ENCODE measurements around the gene FBXW2.
"Not testable (repeated sequence)": the region's sequence is repeated elsewhere in the genome, so short reads cannot be mapped to it uniquely, and the experiment has no call there.

Gene FBXW2

DNA sequence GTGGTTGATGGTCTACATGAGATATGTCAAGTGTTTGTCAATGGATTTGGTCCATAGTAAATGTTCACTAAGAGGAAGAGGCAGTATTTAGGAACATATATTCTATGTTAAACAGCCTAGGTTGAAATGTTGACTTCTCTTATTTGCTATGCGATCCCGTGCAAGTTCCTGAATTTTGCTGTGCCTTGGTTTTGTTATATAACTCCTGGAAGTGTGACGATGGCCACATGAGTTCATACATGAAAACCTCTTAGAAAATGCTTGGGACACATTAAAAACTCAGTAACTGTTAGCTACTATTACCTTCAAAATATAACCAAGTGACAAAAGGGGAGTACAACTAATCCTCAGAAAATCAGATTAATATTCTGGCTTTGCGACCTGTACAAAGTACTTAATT lies 21.9 kb upstream of the FBXW2 start:
- Histone ChIP-seq H3K27ac (ENCODE audit: low read depth, low read length) (no peak overlapping the region), H3K4me1 (ENCODE audit: control insufficient read depth, insufficient read depth, low read length) (no peaks in the 10 kb centered on the region), H3K36me3 (ENCODE audit: control insufficient read depth, insufficient read depth, low read length) (peaks cover 26% of the 10 kb centered on the region), H3K9ac (ENCODE audit: low read depth, low read length) (no peak overlapping the region), H3K4me3 (ENCODE audit: low read depth, low read length) (no peak overlapping the region), H3K27me3 (ENCODE audit: control insufficient read depth, insufficient read depth, low read length) (no peaks in the 10 kb centered on the region), H3K9me3 (ENCODE audit: control insufficient read depth, insufficient read depth, low read length) (no peaks in the 10 kb centered on the region)

DNA sequence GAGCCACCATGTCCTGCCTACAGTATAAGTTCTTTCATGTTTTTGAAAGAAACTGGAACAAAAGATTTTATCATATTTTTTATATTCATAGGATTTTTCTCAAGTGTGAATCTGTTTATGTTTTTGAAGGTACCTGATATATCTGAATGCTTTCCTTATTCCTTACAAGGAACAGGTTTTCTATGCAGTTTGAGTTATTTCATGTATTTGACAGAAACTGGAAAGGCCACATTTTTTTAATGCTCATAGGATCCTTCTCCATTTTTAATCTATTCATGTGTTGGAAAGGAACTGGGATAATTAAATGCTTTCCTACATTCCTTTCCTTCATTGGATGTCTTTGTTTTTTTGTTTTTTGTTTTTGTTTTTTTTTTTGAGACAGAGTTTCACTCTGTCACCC lies 15.7 kb upstream of the FBXW2 start:
- peaks cover 20% of the 10 kb centered on the region for H3K9me3 ChIP-seq (ENCODE audit: control insufficient read depth, insufficient read depth, low read length)
- H3K36me3 ChIP-seq (ENCODE audit: control insufficient read depth, insufficient read depth, low read length) = no peaks in the 10 kb centered on the region
- H3K9ac ChIP-seq (ENCODE audit: low read depth, low read length) = no peak overlapping the region
- H3K4me1 ChIP-seq (ENCODE audit: control insufficient read depth, insufficient read depth, low read length) = no peaks in the 10 kb centered on the region
- no peak overlapping the region for H3K4me3 ChIP-seq (ENCODE audit: low read depth, low read length)
- no peak overlapping the region for H3K27ac ChIP-seq (ENCODE audit: low read depth, low read length)
- H3K27me3 ChIP-seq (ENCODE audit: control insufficient read depth, insufficient read depth, low read length) = no peaks in the 10 kb centered on the region

DNA sequence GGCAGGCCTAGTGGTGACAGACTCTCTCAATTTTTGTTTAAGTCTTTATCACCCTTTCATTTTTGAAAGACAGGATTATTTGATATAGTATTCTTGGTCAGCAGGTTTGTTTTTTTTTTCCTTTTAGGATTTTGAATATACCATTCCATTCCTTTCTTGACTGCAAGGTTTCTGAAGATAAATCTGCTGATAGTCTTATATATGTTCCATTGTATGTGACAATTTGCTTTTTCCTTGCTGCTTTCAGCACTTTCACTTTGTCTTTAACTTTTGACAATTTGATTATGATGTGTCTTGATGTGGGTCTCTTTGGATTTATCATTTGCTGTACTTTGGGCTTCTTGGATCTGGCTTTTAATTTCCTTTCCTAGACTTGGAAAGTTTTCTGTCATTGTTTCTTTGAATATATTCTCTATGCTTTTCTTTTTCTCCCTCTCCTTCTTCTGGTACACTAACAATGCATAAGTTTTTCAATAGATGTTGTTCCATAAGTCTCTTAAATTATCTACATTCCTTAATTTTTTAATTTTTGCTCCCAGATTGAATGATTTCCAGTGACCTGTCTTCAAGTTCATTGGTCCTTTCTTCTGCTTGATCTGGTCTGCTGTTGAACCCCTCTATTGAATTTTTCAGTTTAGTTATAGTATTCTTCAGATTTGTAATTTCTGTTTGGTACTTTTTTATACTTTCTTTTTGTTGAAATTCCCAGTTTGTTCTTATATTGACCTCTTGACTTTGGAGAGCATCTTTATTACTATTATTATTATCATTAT lies 14.6 kb upstream of the FBXW2 start:
- Histone ChIP-seq H3K27me3 (ENCODE audit: control insufficient read depth, insufficient read depth, low read length) (no peaks in the 10 kb centered on the region), H3K36me3 (ENCODE audit: control insufficient read depth, insufficient read depth, low read length) (no peaks in the 10 kb centered on the region), H3K9ac (ENCODE audit: low read depth, low read length) (no peak overlapping the region), H3K4me1 (ENCODE audit: control insufficient read depth, insufficient read depth, low read length) (no peaks in the 10 kb centered on the region), H3K27ac (ENCODE audit: low read depth, low read length) (no peak overlapping the region), H3K9me3 (ENCODE audit: control insufficient read depth, insufficient read depth, low read length) (peaks cover 20% of the 10 kb centered on the region), H3K4me3 (ENCODE audit: low read depth, low read length) (no peak overlapping the region)

DNA sequence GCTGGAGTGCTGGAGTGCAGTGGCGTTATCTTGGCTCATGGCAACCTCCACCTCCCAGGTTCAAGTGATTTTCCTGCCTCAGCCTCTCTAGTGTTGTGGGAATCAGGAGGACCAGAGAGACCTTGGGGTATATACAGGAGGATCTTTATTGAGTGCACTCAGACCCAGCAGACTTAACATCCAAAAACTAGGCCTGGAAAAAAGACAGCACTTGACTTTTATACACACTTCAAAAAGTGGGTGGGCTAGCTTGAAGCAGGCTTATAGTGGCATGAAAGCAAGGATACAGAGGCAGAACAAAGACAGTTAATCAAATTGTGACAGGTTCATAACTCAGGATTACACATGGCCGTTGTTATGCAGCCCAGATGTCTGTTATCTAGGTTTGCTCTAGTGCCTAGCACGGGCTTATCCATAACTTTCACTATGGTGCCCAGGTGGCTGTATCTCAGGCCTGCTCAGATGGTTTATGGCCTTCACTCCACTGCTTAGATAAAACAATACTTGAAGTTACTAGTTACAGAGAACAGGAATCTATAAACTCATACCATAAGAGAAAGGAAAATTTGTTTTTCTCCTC lies 11.7 kb upstream of the FBXW2 start:
- H3K36me3 ChIP-seq (ENCODE audit: control insufficient read depth, insufficient read depth, low read length); H3K27ac ChIP-seq (ENCODE audit: low read depth, low read length); H3K4me1 ChIP-seq (ENCODE audit: control insufficient read depth, insufficient read depth, low read length); H3K9ac ChIP-seq (ENCODE audit: low read depth, low read length); H3K27me3 ChIP-seq (ENCODE audit: control insufficient read depth, insufficient read depth, low read length); H3K4me3 ChIP-seq (ENCODE audit: low read depth, low read length): not testable (repeated sequence)
- peaks cover 20% of the 10 kb centered on the region for H3K9me3 ChIP-seq (ENCODE audit: control insufficient read depth, insufficient read depth, low read length)

DNA sequence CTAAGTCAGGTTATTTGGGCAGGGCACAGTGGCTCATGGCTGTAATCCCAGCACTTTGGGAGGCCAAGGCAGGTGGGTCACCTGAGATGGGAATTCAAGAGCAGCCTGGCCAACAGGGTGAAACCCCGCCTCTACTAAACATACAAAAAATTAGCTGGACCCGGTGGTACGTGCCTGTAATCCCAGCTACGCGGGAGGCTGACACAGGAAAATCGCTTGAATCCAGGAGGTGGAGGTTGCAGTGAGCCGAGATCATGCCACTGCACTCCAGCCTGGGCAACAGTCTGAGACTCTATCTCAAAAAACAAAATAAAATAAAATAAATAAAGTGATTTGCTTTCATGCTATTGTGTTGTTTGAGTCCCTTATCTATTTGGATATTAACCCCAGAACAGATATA lies 8.2 kb upstream of the FBXW2 start:
- Histone ChIP-seq H3K4me1 (ENCODE audit: control insufficient read depth, insufficient read depth, low read length) (no peaks in the 10 kb centered on the region), H3K9ac (ENCODE audit: low read depth, low read length) (no peak overlapping the region), H3K9me3 (ENCODE audit: control insufficient read depth, insufficient read depth, low read length) (peaks cover 9% of the 10 kb centered on the region), H3K27ac (ENCODE audit: low read depth, low read length) (no peak overlapping the region), H3K4me3 (ENCODE audit: low read depth, low read length) (no peak overlapping the region), H3K27me3 (ENCODE audit: control insufficient read depth, insufficient read depth, low read length) (no peaks in the 10 kb centered on the region), H3K36me3 (ENCODE audit: control insufficient read depth, insufficient read depth, low read length) (no peaks in the 10 kb centered on the region)

DNA sequence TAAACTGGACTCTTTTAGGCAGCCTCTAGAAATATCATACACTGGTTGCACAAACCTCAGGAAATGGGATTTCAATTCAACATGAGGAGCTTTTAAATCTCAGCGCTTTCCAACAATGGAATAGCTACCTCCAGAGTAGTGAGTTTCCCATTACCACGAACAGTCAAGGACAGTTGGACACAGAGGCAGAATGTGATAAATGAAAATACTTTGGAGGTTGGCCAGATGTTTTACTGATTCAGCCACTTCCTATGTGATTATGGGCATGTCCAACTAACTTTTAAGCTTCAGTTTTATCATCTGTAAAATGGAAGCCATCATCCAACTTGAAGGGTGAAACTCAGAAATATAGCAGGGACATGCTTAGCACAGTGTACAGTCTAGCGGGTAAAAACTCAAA lies 2.1 kb downstream of the FBXW2 start:
- no peak overlapping the region for H3K4me3 ChIP-seq (ENCODE audit: low read depth, low read length)
- H3K9me3 ChIP-seq (ENCODE audit: control insufficient read depth, insufficient read depth, low read length) = no peaks in the 10 kb centered on the region
- H3K9ac ChIP-seq (ENCODE audit: low read depth, low read length) = no peak overlapping the region
- H3K27me3 ChIP-seq (ENCODE audit: control insufficient read depth, insufficient read depth, low read length) = no peaks in the 10 kb centered on the region
- 0 out of 2 replicates have a peak, but pooled peaks cover 4% of the 10 kb centered on the region for H3K4me1 ChIP-seq (ENCODE audit: control insufficient read depth, insufficient read depth, low read length)
- H3K27ac ChIP-seq (ENCODE audit: low read depth, low read length) = no peak overlapping the region
- H3K36me3 ChIP-seq (ENCODE audit: control insufficient read depth, insufficient read depth, low read length) = peaks cover 35% of the 10 kb centered on the region

DNA sequence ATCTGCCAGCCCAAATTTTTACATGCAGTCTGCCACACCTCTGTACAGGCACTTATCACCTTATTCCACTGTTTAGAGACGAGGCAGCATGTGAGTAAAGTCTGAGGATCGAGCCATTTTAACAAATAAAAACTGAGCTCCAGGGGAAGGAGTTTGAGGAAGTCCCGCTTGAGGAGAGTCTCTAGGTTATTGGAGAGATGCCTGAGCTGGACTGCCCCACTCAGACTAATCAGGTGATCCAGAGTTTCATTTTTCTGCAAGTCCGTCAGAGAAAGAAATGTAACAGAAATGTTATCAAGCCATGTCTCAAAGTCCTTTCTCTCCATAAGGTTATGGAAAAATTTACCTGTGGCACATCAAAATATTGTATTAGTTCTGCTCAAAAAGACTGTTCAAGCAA lies 5.3 kb downstream of the FBXW2 start:
- H3K36me3 ChIP-seq (ENCODE audit: control insufficient read depth, insufficient read depth, low read length) = peaks cover 52% of the 10 kb centered on the region
- no peak overlapping the region for H3K27ac ChIP-seq (ENCODE audit: low read depth, low read length)
- no peaks in the 10 kb centered on the region for H3K9me3 ChIP-seq (ENCODE audit: control insufficient read depth, insufficient read depth, low read length)
- H3K27me3 ChIP-seq (ENCODE audit: control insufficient read depth, insufficient read depth, low read length) = no peaks in the 10 kb centered on the region
- H3K4me3 ChIP-seq (ENCODE audit: low read depth, low read length) = no peak overlapping the region
- H3K9ac ChIP-seq (ENCODE audit: low read depth, low read length) = no peak overlapping the region
- 0 out of 2 replicates have a peak, but pooled peaks cover 4% of the 10 kb centered on the region for H3K4me1 ChIP-seq (ENCODE audit: control insufficient read depth, insufficient read depth, low read length)

DNA sequence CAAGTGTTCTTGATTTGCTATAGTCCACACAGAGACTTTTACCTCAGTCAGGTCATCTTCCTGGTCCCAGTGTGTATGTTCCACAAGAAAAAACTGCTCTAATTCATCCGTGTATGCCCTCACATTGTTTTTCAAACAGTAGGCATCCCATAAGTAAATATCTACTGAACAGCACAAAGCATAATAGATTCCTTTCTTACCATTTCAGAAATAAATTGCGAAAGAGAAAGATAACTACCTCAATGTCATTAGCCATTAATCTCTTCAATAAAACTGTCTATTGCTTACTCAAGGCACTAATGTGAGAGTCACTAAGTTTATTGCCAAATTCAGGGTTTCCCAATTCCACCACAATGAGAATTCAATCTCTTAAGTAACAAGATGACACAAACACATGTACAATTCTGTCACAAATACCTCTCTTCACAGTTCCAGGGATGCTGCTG lies 9.6 kb downstream of the FBXW2 start:
- Histone ChIP-seq H3K27ac (ENCODE audit: low read depth, low read length) (no peak overlapping the region), H3K27me3 (ENCODE audit: control insufficient read depth, insufficient read depth, low read length) (no peaks in the 10 kb centered on the region), H3K4me1 (ENCODE audit: control insufficient read depth, insufficient read depth, low read length) (no peaks in the 10 kb centered on the region), H3K36me3 (ENCODE audit: control insufficient read depth, insufficient read depth, low read length) (peaks cover 54% of the 10 kb centered on the region), H3K9me3 (ENCODE audit: control insufficient read depth, insufficient read depth, low read length) (no peaks in the 10 kb centered on the region), H3K4me3 (ENCODE audit: low read depth, low read length) (no peak overlapping the region), H3K9ac (ENCODE audit: low read depth, low read length) (no peak overlapping the region)

DNA sequence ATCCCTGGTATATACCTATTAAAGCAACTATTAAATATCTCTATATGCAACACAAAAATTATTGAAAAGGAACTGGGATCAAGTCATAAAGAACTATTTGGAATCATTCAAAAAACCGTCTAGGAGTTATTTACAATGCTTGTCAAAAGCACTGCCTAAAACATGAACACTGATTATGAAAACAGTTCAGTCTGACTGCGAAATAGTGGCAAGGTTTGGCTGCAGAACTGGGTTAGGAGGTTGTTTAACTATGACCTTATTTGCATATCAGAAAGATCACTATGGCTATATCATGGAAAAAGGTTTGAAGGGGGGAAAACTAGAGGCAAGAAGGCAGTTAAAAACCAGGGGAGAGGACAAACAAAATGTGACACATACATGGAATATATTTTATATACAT lies 12.0 kb downstream of the FBXW2 start:
- Histone ChIP-seq H3K27ac (ENCODE audit: low read depth, low read length) (no peak overlapping the region), H3K4me3 (ENCODE audit: low read depth, low read length) (no peak overlapping the region), H3K36me3 (ENCODE audit: control insufficient read depth, insufficient read depth, low read length) (peaks cover 56% of the 10 kb centered on the region), H3K9me3 (ENCODE audit: control insufficient read depth, insufficient read depth, low read length) (no peaks in the 10 kb centered on the region), H3K9ac (ENCODE audit: low read depth, low read length) (no peak overlapping the region), H3K4me1 (ENCODE audit: control insufficient read depth, insufficient read depth, low read length) (no peaks in the 10 kb centered on the region), H3K27me3 (ENCODE audit: control insufficient read depth, insufficient read depth, low read length) (no peaks in the 10 kb centered on the region)

DNA sequence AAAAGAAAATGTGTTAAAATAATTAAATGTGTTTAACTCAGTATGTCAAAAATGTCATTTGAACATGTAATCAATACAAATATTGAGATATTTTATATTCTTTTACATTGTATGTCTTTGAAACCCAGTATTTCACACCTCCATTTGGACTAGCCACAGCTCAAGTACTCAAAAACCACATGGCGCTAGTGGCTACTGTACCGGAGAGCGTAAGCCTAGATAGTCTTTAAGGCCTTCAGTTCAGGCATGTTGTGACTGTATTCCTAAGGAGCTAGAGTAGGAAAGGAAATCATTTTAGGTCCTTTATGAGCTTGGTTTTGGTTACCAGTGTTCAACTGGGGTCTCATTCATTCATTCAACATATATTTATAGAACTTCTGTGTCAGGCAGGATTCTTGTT lies 12.8 kb downstream of the FBXW2 start:
- H3K9me3 ChIP-seq (ENCODE audit: control insufficient read depth, insufficient read depth, low read length) = no peaks in the 10 kb centered on the region
- no peak overlapping the region for H3K9ac ChIP-seq (ENCODE audit: low read depth, low read length)
- no peak overlapping the region for H3K4me3 ChIP-seq (ENCODE audit: low read depth, low read length)
- H3K27me3 ChIP-seq (ENCODE audit: control insufficient read depth, insufficient read depth, low read length) = no peaks in the 10 kb centered on the region
- no peaks in the 10 kb centered on the region for H3K4me1 ChIP-seq (ENCODE audit: control insufficient read depth, insufficient read depth, low read length)
- no peak overlapping the region for H3K27ac ChIP-seq (ENCODE audit: low read depth, low read length)
- H3K36me3 ChIP-seq (ENCODE audit: control insufficient read depth, insufficient read depth, low read length) = peaks cover 61% of the 10 kb centered on the region

DNA sequence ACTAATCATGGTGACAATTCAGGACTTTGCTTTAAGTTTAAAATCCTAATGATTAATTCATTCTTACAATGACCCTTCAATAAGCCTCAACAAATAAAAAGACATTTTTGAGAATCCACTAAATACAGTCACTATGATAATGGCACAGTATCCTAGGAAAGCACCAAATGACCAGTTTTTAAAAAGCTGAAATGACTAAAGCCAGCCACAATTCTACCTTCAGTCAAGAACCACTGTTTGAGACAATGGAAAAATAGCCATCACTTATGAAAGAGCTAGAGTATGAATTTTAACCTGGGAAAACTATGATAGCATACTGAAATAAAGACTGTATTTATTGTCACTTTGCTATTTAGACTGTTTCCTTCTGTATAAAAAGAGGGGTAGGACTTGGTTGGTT lies 14.0 kb downstream of the FBXW2 start:
- no peak overlapping the region for H3K9ac ChIP-seq (ENCODE audit: low read depth, low read length)
- peaks cover 67% of the 10 kb centered on the region for H3K36me3 ChIP-seq (ENCODE audit: control insufficient read depth, insufficient read depth, low read length)

More for the DNA sequence above, 14.0 kb downstream of the FBXW2 start:
- no peak overlapping the region for H3K4me3 ChIP-seq (ENCODE audit: low read depth, low read length)
- H3K9me3 ChIP-seq (ENCODE audit: control insufficient read depth, insufficient read depth, low read length) = no peaks in the 10 kb centered on the region
- H3K4me1 ChIP-seq (ENCODE audit: control insufficient read depth, insufficient read depth, low read length) = no peaks in the 10 kb centered on the region
- H3K27ac ChIP-seq (ENCODE audit: low read depth, low read length) = no peak overlapping the region
- no peaks in the 10 kb centered on the region for H3K27me3 ChIP-seq (ENCODE audit: control insufficient read depth, insufficient read depth, low read length)
